B cell (primary cell): ENCODE measurements around the gene ZNF407. TPM values are rescaled to one million over a fixed set of nuclear protein-coding genes. Genes with fewer than 3 reads are reported as not detected.
"Not testable (repeated sequence)": the region's sequence is repeated elsewhere in the genome, so short reads cannot be mapped to it uniquely, and the experiment has no call there.

Experiments
- ATAC-seq: fragments of 200-7000 bp; cut with Tn5 transposase; one replicate; pipeline ENCODE4 v1.10.0; 2021; ENCODE audit warnings: low read depth, mild to moderate bottlenecking, moderate number of reproducible peaks, moderate library complexity
- CTCF ChIA-PET: fragments of 350-600 bp; sonication (Branson Sonifier 250); formaldehyde crosslinking; loops from one replicate; lab custom pipeline; 2021; ENCODE audit warnings: antibody characterized with exemption, inconsistent platforms; lab: Charles Lee
- POLR2A ChIA-PET: fragments of 350-600 bp; sonication (Branson Sonifier 250); formaldehyde crosslinking; loops from one replicate; lab custom pipeline; 2021; ENCODE audit warnings: antibody characterized with exemption; lab: Charles Lee
- DNase-seq: peaks from one replicate; pipeline ENCODE4 v3.0.0; 2013
- H2AFZ ChIP-seq: 2 replicates; pipeline ENCODE4 v1.6.1; 2012; ENCODE audit warnings: mild to moderate bottlenecking, low read depth, low read length; ENCODE audit not compliant: insufficient read depth, poor library complexity, severe bottlenecking
- H3K27ac ChIP-seq, 2 donors: 1 replicate in 1 of 2; 2 replicates in 1 of 2; pipeline ENCODE4 v1.5.1; 2012 to 2013; ENCODE audit warnings: low read length in 2 of 2, mild to moderate bottlenecking in 2 of 2, moderate library complexity in 1 of 2
- H3K27me3 ChIP-seq, 4 experiments: fragments of 200-600 bp in 1 of 4; sonication (generic) in 1 of 4; replicated peaks in 1 of 4; 1 replicate in 2 of 4; 2 replicates in 2 of 4; pipeline versions ENCODE4 v1.6.1 to v1.7.0; 2013 to 2016; ENCODE audit warnings: low read length in 3 of 4, mild to moderate bottlenecking in 2 of 4, mixed read lengths in 1 of 4, moderate library complexity in 1 of 4; ENCODE audit not compliant: insufficient read depth in 4 of 4, control insufficient read depth in 3 of 4; ENCODE audit errors: control extremely low read depth in 1 of 4
- H3K36me3 ChIP-seq, 2 experiments: replicated peaks in 1 of 2; 1 replicate in 1 of 2; 2 replicates in 1 of 2; pipeline versions ENCODE4 v1.6.1 to v1.7.1; 2013; ENCODE audit warnings: low read length in 1 of 2; ENCODE audit not compliant: insufficient read depth in 2 of 2, control insufficient read depth in 1 of 2; ENCODE audit errors: control extremely low read depth in 1 of 2, extremely low read depth in 1 of 2
- H3K4me1 ChIP-seq, 2 donors: fragments of 200-600 bp in 1 of 2; sonication (generic) in 1 of 2; 1 replicate in 1 of 2; 2 replicates in 1 of 2; pipeline versions ENCODE4 v1.5.1 to v1.6.1; 2013 to 2017; ENCODE audit warnings: low read length in 2 of 2; ENCODE audit not compliant: control insufficient read depth in 2 of 2, insufficient read depth in 2 of 2
- H3K4me2 ChIP-seq: replicated peaks from 2 replicates; pipeline ENCODE3; 2012; ENCODE audit warnings: mild to moderate bottlenecking, low read depth, low read length; ENCODE audit not compliant: poor library complexity, severe bottlenecking
- H3K4me3 ChIP-seq, 5 experiments: fragments of 200-600 bp in 1 of 5; sonication (generic) in 1 of 5; 1 replicate in 3 of 5; 2 replicates in 2 of 5; pipeline versions ENCODE4 v1.5.1 to v1.7.0; 2011 to 2016; ENCODE audit warnings: low read length in 4 of 5, mild to moderate bottlenecking in 4 of 5, low read depth in 2 of 5, control low read depth in 1 of 5, moderate library complexity in 1 of 5; ENCODE audit not compliant: insufficient read depth in 1 of 5; ENCODE audit errors: control extremely low read depth in 1 of 5, extremely low read depth in 1 of 5
- H3K79me2 ChIP-seq: fragments of 200-600 bp; sonication (generic); one replicate; pipeline ENCODE4 v1.6.0; 2016; ENCODE audit warnings: low read length; ENCODE audit not compliant: control insufficient read depth, insufficient read depth
- H3K9ac ChIP-seq: fragments of 200-600 bp; sonication (generic); 2 replicates; pipeline ENCODE4 v1.6.1; 2017; ENCODE audit warnings: mild to moderate bottlenecking, low read length, moderate library complexity
- H3K9me3 ChIP-seq, 3 donors: one replicate each; pipeline versions ENCODE4 v1.6.1 to v1.7.1; 2013; ENCODE audit warnings: low read length in 2 of 3; ENCODE audit not compliant: control insufficient read depth in 2 of 3, insufficient read depth in 1 of 3; ENCODE audit errors: control extremely low read depth in 1 of 3
- H4K20me1 ChIP-seq: 2 replicates; pipeline ENCODE4 v1.6.0; 2012; ENCODE audit warnings: mild to moderate bottlenecking, low read length; ENCODE audit not compliant: insufficient read depth, control insufficient read depth, poor library complexity, severe bottlenecking
- H3K27ac Mint-ChIP-seq: one replicate; pipeline ENCODE4 v1.8.0; 2021; ENCODE audit warnings: mixed read lengths
- H3K27me3 Mint-ChIP-seq: one replicate; pipeline ENCODE4 v1.8.0; 2021; ENCODE audit warnings: mixed read lengths
- H3K4me1 Mint-ChIP-seq: one replicate; pipeline ENCODE4 v1.8.0; 2021; ENCODE audit warnings: mixed read lengths
- H3K4me3 Mint-ChIP-seq: one replicate; pipeline ENCODE4 v1.8.0; 2021; ENCODE audit warnings: mixed read lengths
- H3K9me3 Mint-ChIP-seq: one replicate; pipeline ENCODE4 v1.8.0; 2022; ENCODE audit warnings: mixed read lengths; ENCODE audit not compliant: insufficient read depth
- CTCF ChIP-seq: fragments of 200-600 bp; IDR thresholded peaks from one replicate; pipeline ENCODE4 v1.8.0; 2022; ENCODE audit warnings: antibody characterized with exemption, mild to moderate bottlenecking
- EZH2 ChIP-seq: IDR thresholded peaks from 2 replicates; pipeline ENCODE4 v1.6.1; 2012; ENCODE audit warnings: borderline replicate concordance, low read depth, mild to moderate bottlenecking, moderate library complexity, low read length; ENCODE audit not compliant: insufficient read depth, poor library complexity, severe bottlenecking
- WGBS: methylation state at CpG from one replicate; pipeline ENCODE4 v1.1.5; 2013; ENCODE audit warnings: missing lambda C conversion rate; ENCODE audit not compliant: insufficient coverage; 5-methylcytosine and 5-hydroxymethylcytosine counted together
- intact Hi-C: fragments of 100-400 bp; cut with micrococcal nuclease; formaldehyde crosslinking; loops from one replicate; pipeline ENCODE4 v1.10.0; 2022
- polyA plus RNA-seq: library from polyadenylated mRNA; depleted of rRNA; stranded (reverse); fragments of >200 nt; gene quantifications from 2 replicates; pipeline ENCODE4 v1.2.3, GENCODE V29; 2012
- total RNA-seq, 2 donors: library from RNA; stranded (reverse); fragments of 120-200 nt in 1 of 2; gene quantifications; 1 replicate in 1 of 2; 2 replicates in 1 of 2; pipeline versions ENCODE4 v1.2.3 to v1.2.4, GENCODE V29; 2013 to 2022

The ZNF407 gene
- total and polyA plus RNA-seq, 2 donors (not counting 1 experiment from before 2014, with no cell fraction given) = 4.5 to 37.1 TPM

GRCh38 chr18:75083761-75084160 is 486.1 kb downstream of the ZNF407 start:
- H3K9me3 ChIP-seq = peaks cover 0 to 27% (median 8%) of the 10 kb centered on the region in 3 donors
- no peak overlapping the region for H3K27ac ChIP-seq
- TF ChIP-seq EZH2 (no peak), CTCF (no peak)
- H3K4me3 ChIP-seq = no peak overlapping the region
- no peaks in the 10 kb centered on the region for H3K79me2 ChIP-seq
- POLR2A ChIA-PET = no interaction called here
- ATAC-seq (no peak), DNase-seq (no peak)
- CTCF ChIA-PET = no interaction called here
- 84% methylated on average over 9 of the region's 9 CpGs for WGBS
- H3K4me1 Mint-ChIP-seq = no peaks in the 10 kb centered on the region
- no peaks in the 10 kb centered on the region for H4K20me1 ChIP-seq
- no peak overlapping the region for H2AFZ ChIP-seq
- no peak overlapping the region for H3K4me2 ChIP-seq
- peaks cover 14% of the 10 kb centered on the region for H3K27me3 Mint-ChIP-seq
- H3K9me3 Mint-ChIP-seq = peaks cover 5% of the 10 kb centered on the region
- no peak overlapping the region for H3K4me3 Mint-ChIP-seq
- H3K36me3 ChIP-seq = no peaks in the 10 kb centered on the region
- intact Hi-C loops = no loop called here
- H3K27me3 ChIP-seq = peaks cover 0 to 6% (median 0%) of the 10 kb centered on the region in 4 experiments
- no peak overlapping the region for H3K9ac ChIP-seq
- H3K4me1 ChIP-seq = no peaks in the 10 kb centered on the region
- H3K27ac Mint-ChIP-seq = no peak overlapping the region

GRCh38 chr18:75085676-75086075 is 488.0 kb downstream of the ZNF407 start:
- DNase-seq, H3K27ac ChIP-seq, CTCF ChIA-PET, H3K36me3 ChIP-seq, H3K27me3 ChIP-seq, H3K27ac Mint-ChIP-seq, H3K4me3 ChIP-seq, POLR2A ChIA-PET, H3K4me1 Mint-ChIP-seq, H2AFZ ChIP-seq, H3K79me2 ChIP-seq, H3K9me3 Mint-ChIP-seq, H4K20me1 ChIP-seq, H3K4me1 ChIP-seq, ATAC-seq, H3K4me2 ChIP-seq, H3K4me3 Mint-ChIP-seq, H3K9ac ChIP-seq, intact Hi-C loops: not testable (repeated sequence)
- H3K9me3 ChIP-seq = peaks cover 0 to 20% (median 3%) of the 10 kb centered on the region in 3 donors
- peaks cover 14% of the 10 kb centered on the region for H3K27me3 Mint-ChIP-seq
- whole genome bisulfite sequencing = 96% methylated on average over 3 of the region's 8 CpGs
